DOHH2 (cell line): Measurements from ENCODE around the gene ELF5.

Source experiments
- CTCF ChIP-seq: fragments of 200-600 bp; sonication (generic); IDR thresholded peaks from one replicate; pipeline ENCODE4 v1.5.1; 2014; ENCODE audit warnings: antibody characterized with exemption, mild to moderate bottlenecking, low read depth, low read length; ENCODE audit not compliant: poor library complexity, severe bottlenecking
- EZH2phosphoT487 ChIP-seq: fragments of 200-600 bp; sonication (generic); IDR thresholded peaks from 2 replicates; pipeline ENCODE4 v1.6.1; 2017; ENCODE audit warnings: borderline replicate concordance, mild to moderate bottlenecking, antibody characterized with exemption, low read length, moderate library complexity, mixed read lengths

DNA sequence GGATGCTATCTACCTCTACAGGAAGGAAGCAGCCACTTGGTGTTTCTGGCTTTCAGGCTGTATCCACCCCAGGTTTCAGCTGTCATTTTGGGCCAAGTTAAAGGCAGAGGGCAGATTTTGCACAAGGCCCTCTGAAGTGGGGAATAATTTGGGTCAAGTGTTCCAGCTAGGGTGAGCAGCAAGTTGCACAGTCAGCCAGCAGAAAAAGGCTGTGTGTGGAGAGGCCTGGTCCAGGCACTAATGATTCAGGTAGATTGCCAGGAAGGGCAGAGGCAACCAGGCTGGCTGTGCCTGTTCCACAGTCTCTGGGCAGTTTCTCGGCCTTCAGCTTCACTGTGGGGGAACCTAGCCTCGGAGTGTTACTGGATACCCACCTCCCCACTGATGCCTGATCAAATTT is 8.6 kb upstream of the ELF5 start:
- TF ChIP-seq CTCF (no peak), EZH2phosphoT487 (no peak)
